Uterus (tissue), 4 donors: ENCODE data around the gene ARMC2. TPM values are rescaled to one million over a fixed set of nuclear protein-coding genes. Genes with fewer than 3 reads are reported as not detected.
A peak's percentile ranks its signal among the peaks of the same experiment; 100 is the strongest.

Experiments used
- DNase-seq, 2 donors: peaks; one replicate each; pipeline ENCODE4 v3.0.0-alpha.2; 2019 to 2020
- H3K27ac ChIP-seq, 2 donors: fragments of 200-600 bp; sonication (generic); 1 replicate in 1 of 2; 2 replicates in 1 of 2; pipeline ENCODE4 v1.5.1; 2016 to 2018
- H3K27me3 ChIP-seq, 2 donors: fragments of 200-600 bp; sonication (generic); one replicate each; pipeline ENCODE4 v1.5.1; 2018 to 2019; ENCODE audit warnings: control low read depth in 1 of 2
- H3K36me3 ChIP-seq, 2 donors: fragments of 200-600 bp; sonication (generic); one replicate each; pipeline ENCODE4 v1.5.1; 2019; ENCODE audit warnings: control low read depth in 1 of 2
- H3K4me1 ChIP-seq, 2 donors: fragments of 200-600 bp; sonication (generic); one replicate each; pipeline ENCODE4 v1.5.1; 2018 to 2019; ENCODE audit warnings: control low read depth in 1 of 2
- H3K4me3 ChIP-seq, 2 donors: fragments of 200-600 bp; sonication (generic); 1 replicate in 1 of 2; 2 replicates in 1 of 2; pipeline ENCODE4 v1.5.1; 2018 to 2019; ENCODE audit warnings: mild to moderate bottlenecking in 1 of 2
- H3K9me3 ChIP-seq, 2 donors: fragments of 200-600 bp; sonication (generic); one replicate each; pipeline ENCODE4 v1.5.1; 2019; ENCODE audit warnings: control low read depth in 1 of 2
- CTCF ChIP-seq, 4 experiments: fragments of 200-600 bp in 2 of 4; fragments of 450-650 bp in 2 of 4; sonication (generic) in 2 of 4; IDR thresholded peaks; one replicate each; pipeline ENCODE4 v1.5.1; 2016 to 2019; ENCODE audit warnings: antibody characterized with exemption in 4 of 4, mild to moderate bottlenecking in 2 of 4, moderate library complexity in 1 of 4
- POLR2A ChIP-seq, 2 donors: fragments of 450-650 bp; IDR thresholded peaks; one replicate each; pipeline ENCODE4 v1.6.1; 2016; ENCODE audit warnings: antibody characterized with exemption in 2 of 2, mild to moderate bottlenecking in 1 of 2, moderate library complexity in 1 of 2
- intact Hi-C: fragments of 100-400 bp; cut with DNase I; formaldehyde crosslinking; loops from one replicate; pipeline ENCODE4 v1.15.1; 2023; ENCODE audit warnings: low total_unique reads
- total RNA-seq, 4 donors: library from RNA; depleted of rRNA in 3 of 4; stranded (reverse); fragments of >200 nt in 3 of 4; gene quantifications; one replicate each; pipeline versions ENCODE4 v1.1.0 to v1.2.4, GENCODE V29; 2014 to 2023
- donor health status: DM: yes; HTN: yes; CAD: no.

ARMC2 gene
- total RNA-seq, 4 donors from 2014 or later: 5.1 to 15.1 (median 9.1) TPM; not detected in 1

DNA sequence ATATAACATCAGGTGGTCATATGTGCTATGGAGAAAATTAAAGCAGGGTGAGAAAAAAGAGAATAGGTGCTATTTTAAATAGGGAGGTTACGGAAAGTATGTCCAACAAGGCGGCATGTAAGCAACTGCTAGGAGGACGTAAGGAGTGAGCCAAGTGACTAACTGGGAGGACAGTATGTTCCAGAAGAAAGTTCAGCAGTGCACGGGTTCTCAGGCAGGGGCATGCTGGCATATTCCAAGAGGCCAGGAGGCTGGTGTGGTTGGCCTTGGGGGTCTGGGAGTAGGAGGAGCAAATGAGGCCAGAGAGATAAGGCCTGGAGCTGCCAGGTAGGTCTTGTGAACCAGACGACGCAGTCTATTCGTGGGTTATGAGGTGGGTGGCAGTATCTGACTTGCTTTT is 112.4 kb downstream of the ARMC2 start:
- TF ChIP-seq POLR2A (IDR thresholded peaks at IDR 0.05): no peak
- no peak for TF ChIP-seq CTCF (IDR thresholded peaks at IDR 0.05)
- no peak for DNase-seq
- Histone ChIP-seq H3K36me3 (no peaks in the 10 kb centered on the region), H3K27ac (peak overlapping the region in 1 of 2 donors; percentile 56), H3K4me3 (no peak overlapping the region), H3K4me1 (no peaks in the 10 kb centered on the region), H3K27me3 (no peaks in the 10 kb centered on the region), H3K9me3 (no peaks in the 10 kb centered on the region)
- intact Hi-C loops: no loop called here

DNA sequence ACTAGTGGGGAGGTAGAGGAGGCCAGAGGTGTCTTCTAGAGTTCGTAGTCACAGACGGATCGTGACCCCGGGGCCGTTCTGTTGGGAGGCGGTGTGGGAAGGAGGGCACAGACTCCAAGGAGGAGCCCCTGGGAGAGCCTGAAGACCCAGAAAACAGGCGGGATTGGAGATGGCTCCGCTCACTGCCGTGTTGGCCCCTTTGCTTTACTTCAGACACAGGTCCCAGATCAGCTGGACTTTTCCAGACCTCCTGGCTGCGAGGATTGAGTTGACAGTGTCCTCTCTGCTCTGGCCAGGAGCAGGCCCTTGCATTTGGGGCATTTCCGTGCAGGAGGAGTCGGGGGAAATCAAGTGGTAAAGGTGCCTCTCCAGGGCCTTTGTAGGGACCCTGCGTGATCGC is 112.9 kb downstream of the ARMC2 start:
- Histone ChIP-seq H3K27me3 (no peaks in the 10 kb centered on the region), H3K4me3 (no peak overlapping the region), H3K27ac (peak overlapping the region in 1 of 2 donors; percentile 56), H3K4me1 (no peaks in the 10 kb centered on the region), H3K9me3 (no peaks in the 10 kb centered on the region), H3K36me3 (no peaks in the 10 kb centered on the region)
- no peak for TF ChIP-seq CTCF (IDR thresholded peaks at IDR 0.05)
- TF ChIP-seq POLR2A (IDR thresholded peaks at IDR 0.05): no peak
- intact Hi-C loops: no loop called here
- no peak for DNase-seq

DNA sequence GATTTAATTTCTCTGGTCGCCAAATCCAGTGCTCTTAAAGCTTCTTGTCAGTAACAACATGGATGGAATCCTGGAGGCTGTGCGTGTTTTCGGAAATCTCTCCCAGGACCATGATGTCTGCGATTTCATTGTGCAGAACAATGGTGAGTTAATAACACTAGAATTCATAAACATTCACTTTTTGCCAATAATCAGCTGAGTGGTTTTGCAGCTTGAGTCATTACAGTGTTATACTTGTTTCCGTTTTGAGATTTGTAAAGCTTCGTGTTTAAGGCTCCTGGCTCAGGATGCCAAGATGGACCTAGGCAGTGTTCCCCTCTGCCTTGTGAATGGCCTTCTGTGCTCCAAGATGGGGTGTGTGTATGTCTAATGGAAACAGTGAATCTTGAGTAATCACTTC is 113.8 kb downstream of the ARMC2 start:
- DNase-seq: no peak
- no peaks in the 10 kb centered on the region for H3K36me3 ChIP-seq
- H3K27ac ChIP-seq: no peak overlapping the region
- H3K4me1 ChIP-seq: no peaks in the 10 kb centered on the region
- intact Hi-C loops: no loop called here
- H3K4me3 ChIP-seq: no peak overlapping the region
- no peaks in the 10 kb centered on the region for H3K9me3 ChIP-seq
- no peak for TF ChIP-seq CTCF (IDR thresholded peaks at IDR 0.05)
- no peak for TF ChIP-seq POLR2A (IDR thresholded peaks at IDR 0.05)
- no peaks in the 10 kb centered on the region for H3K27me3 ChIP-seq

GRCh38 chr6:108966251-108966650 is 118.0 kb downstream of the ARMC2 start:
- Histone ChIP-seq H3K4me1 (no peaks in the 10 kb centered on the region), H3K36me3 (no peaks in the 10 kb centered on the region), H3K4me3 (no peak overlapping the region), H3K27me3 (no peaks in the 10 kb centered on the region), H3K27ac (no peak overlapping the region), H3K9me3 (no peaks in the 10 kb centered on the region)
- no peak for DNase-seq
- intact Hi-C loops: no loop called here
- TF ChIP-seq POLR2A (IDR thresholded peaks at IDR 0.05): no peak
- no peak for TF ChIP-seq CTCF (IDR thresholded peaks at IDR 0.05)

DNA sequence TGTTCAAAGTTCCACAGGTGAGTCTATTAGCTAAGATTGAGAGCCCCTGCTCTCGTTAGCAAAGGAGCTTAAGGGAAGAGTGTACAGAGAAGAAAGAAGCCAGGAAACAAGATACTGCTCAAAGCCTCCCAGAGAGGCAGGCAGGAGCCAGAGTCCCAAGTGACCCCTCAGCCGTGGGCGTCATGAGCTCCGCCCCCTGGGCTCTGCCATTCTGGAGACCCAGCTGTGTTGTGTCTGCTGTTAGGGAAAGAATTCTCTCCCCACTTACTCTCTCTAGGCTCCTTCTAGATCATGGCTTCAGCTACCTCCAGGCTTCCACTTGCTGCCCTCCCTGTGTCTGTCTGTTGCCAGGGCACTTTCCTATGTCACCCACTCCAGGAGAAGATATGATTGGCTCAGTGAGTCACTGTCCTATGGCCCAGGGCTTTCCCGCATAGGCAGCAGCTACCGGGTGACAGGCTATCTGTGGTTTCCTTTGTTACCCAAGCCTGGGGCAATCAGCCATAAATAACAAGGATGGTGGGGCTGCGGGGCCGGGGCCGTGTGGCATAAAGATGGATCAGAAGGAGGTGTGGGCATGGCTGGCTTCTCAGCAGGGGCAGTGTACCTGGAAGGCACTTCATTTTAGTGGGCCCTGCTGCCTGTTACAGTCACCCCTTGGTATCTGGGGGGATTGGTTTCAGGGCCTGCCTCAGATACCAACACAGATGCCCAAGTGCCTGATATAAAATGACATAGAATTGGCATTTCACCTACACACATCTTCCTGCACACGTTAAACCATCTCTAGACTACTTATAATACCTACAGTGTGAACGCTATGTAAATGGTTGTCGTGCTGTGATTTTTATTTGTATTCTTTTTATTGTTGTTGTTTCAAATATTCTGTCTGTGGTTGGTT is 118.9 kb downstream of the ARMC2 start:
- DNase-seq: no peak
- Histone ChIP-seq H3K27me3 (no peaks in the 10 kb centered on the region), H3K36me3 (no peaks in the 10 kb centered on the region), H3K4me1 (no peaks in the 10 kb centered on the region), H3K4me3 (no peak overlapping the region), H3K9me3 (no peaks in the 10 kb centered on the region), H3K27ac (no peak overlapping the region)
- intact Hi-C loops: no loop called here
- no peak for TF ChIP-seq POLR2A (IDR thresholded peaks at IDR 0.05)
